AG04450 (cell line): ENCODE data around the gene SDR39U1. TPM values are rescaled to one million over a fixed set of nuclear protein-coding genes. Genes with fewer than 3 reads are reported as not detected.

Source experiments
- CTCF ChIA-PET: fragments of 300-600, 350-600 bp; formaldehyde crosslinking; extraction: SDS; loops from one replicate; lab custom pipeline; 2022; ENCODE audit warnings: antibody characterized with exemption, inconsistent platforms; lab: Charles Lee
- POLR2A ChIA-PET: fragments of 350-600 bp; formaldehyde crosslinking; extraction: SDS; loops from one replicate; lab custom pipeline; 2021; ENCODE audit warnings: antibody characterized with exemption, inconsistent platforms; lab: Yijun Ruan, JAX
- DNase-seq: peaks from one replicate; pipeline ENCODE4 v3.0.0-alpha.2; 2011; ENCODE audit warnings: low read depth, low spot score
- H3K27ac ChIP-seq: one replicate; pipeline ENCODE4 v1.5.1; 2012; ENCODE audit warnings: low read depth, low read length, control low read depth
- H3K27me3 ChIP-seq: one replicate; pipeline ENCODE4 v1.6.0; 2012; ENCODE audit warnings: low read length; ENCODE audit not compliant: control insufficient read depth, insufficient read depth
- H3K4me3 ChIP-seq: 2 replicates; pipeline ENCODE4 v1.5.1; 2011; ENCODE audit warnings: mild to moderate bottlenecking, low read depth, low read length, control low read depth
- H3K9me3 ChIP-seq: 2 replicates; pipeline ENCODE4 v1.5.1; 2012; ENCODE audit warnings: low read length; ENCODE audit not compliant: control insufficient read depth, insufficient read depth
- CTCF ChIP-seq: IDR thresholded peaks from 2 replicates; pipeline ENCODE4 v1.5.1; 2011; ENCODE audit warnings: low read depth, low read length, control low read depth, inconsistent platforms
- polyA plus RNA-seq: library from polyadenylated mRNA; depleted of rRNA; stranded (reverse); fragments of >200 nt; gene quantifications from 2 replicates; pipeline ENCODE4 v1.2.3, GENCODE V29; 2011; rRNA removed

The SDR39U1 gene
- polyA plus RNA-seq, 1 experiment, result 22.9 TPM

DNA sequence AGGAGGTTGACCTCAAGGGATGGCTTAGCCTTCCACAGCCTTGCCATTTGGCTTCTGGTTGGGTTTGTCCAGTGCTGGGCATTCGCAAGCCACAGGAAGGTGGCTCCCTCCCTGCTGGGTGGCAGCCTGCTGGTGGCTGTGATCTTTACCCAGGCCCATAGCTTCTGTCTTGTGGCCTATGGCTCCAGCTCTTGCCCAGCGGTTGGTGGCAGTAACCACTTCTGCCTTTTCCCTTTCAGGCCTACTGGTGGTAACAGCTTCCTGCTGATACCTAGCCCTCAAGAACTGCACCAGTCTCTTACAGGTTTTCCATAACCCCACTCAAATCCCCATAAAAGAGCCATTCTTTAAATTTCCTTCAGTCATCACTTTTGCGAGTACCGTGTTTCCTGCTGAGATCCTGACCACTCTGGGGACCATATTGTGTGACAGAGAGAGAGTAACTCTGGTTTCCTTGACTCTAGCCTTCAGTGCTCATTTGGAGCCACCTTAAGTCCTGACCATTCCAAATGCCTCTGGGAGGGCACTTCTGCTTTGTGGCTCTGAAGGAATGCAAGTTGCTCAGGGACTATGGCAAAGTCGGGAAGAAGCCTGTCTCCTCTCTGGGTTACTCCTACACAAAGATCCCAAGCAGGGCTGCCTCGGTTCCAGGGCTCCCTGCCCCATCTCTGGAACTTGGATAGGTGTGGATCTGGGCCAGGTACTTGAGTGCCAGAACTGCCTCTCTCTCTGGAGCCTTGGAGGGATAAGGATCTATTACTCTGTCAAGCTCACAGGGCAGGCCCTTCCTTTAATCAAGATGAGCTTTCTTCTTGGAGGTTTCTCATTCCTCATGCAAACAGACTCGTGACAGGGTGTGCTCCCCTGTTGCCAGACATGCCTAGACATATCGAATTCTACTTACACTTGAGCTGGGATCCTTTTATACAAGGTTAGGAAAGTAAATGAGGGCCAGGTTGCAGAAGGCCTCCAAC, 46.7 kb downstream of the SDR39U1 start:
- ChIA-PET CTCF (interaction anchor here (0.9 to 1.2 kb wide), 3 partner anchors 31 to 88 kb away, joined by 3 to 5 read pairs (median 5); partner anchors contain the start of gene CIDEB), POLR2A (no interaction called here)

DNA sequence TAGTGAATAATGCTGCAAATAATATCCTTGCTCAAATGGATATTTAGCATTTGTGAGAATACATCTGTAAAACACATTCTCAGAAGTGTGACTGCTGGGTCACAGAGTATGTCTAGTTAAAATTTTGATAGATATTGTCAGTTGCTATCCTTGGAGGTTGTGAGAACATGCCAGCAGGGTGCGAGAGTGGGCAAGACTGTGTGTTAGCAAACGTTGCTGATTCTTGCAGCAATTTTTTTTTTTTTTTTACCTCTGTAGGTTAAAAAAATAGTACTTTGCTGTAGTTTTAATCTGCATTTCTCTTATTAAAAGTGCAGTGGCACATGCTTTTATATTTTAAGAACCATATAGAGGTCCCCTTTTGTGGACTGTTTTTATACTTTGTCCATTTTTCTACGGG, 48.3 kb downstream of the SDR39U1 start:
- no peaks in the 10 kb centered on the region for H3K9me3 ChIP-seq
- DNase-seq, result no peak
- H3K27me3 ChIP-seq, result no peaks in the 10 kb centered on the region
- CTCF ChIA-PET, result interaction anchor here (1.0 kb wide), 1 partner anchor 37 kb away, joined by 3 read pairs; no protein-coding TSS in a partner anchor
- POLR2A ChIA-PET, result no interaction called here
- H3K4me3 ChIP-seq, result no peak overlapping the region
- no peak overlapping the region for H3K27ac ChIP-seq
- TF ChIP-seq CTCF, result no peak

More for the DNA sequence above, 46.7 kb downstream of the SDR39U1 start:
- H3K9me3 ChIP-seq, result no peaks in the 10 kb centered on the region
- H3K27ac ChIP-seq, result no peak overlapping the region
- no peaks in the 10 kb centered on the region for H3K27me3 ChIP-seq
- no peak overlapping the region for H3K4me3 ChIP-seq
- no peak for TF ChIP-seq CTCF
- DNase-seq, result no peak

DNA sequence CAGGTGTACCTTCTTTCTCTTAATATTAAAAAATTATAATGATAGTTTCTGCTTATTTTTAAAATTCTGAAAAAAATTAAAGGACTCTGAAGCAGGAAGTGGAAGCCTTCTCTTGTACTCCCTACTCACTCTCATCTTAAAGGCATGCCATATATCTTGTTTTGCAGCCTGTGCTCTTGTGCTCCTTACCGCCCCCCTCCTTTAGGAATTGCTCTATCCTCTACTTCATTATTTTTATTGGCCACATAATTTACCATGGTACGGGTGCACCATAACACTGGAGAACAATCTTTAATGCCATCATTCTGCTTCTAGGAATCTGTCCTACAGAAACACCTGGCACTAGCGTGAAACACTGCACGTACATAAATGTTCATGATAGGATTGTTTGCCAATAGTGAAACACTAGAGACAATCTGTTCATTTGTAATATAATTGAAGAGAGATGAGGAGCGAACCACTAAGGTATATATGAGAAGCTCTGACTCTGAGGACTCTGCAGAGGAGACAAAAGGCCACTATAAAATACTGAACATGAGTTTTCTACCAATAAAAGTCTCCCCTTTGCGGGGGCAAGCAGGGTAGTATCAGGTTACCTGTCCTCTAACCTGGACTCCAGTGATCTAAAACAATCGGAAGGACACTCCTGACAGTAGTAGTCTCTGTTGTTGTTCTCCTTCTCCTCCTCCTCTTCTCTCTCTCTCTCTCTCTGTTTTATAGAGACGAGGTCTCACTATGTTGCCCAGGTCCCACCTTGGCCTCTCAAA, 50.1 kb downstream of the SDR39U1 start:
- ChIA-PET POLR2A (no interaction called here), CTCF (interaction anchor here (1.0 kb wide), 1 partner anchor 18 kb away, joined by 3 read pairs; no protein-coding TSS in a partner anchor)
- Histone ChIP-seq H3K9me3 (no peaks in the 10 kb centered on the region), H3K4me3 (no peak overlapping the region), H3K27ac (no peak overlapping the region), H3K27me3 (no peaks in the 10 kb centered on the region)
- TF ChIP-seq CTCF, result peak; percentile 36; the same call in 1 of the 2 replicates
- DNase-seq, result no peak

- no peak overlapping the region for H3K4me3 ChIP-seq
- no peaks in the 10 kb centered on the region for H3K9me3 ChIP-seq
- peaks cover 2% of the 10 kb centered on the region for H3K27me3 ChIP-seq
- H3K27ac ChIP-seq, result no peak overlapping the region
- CTCF ChIA-PET, result interaction anchor here (0.8 to 2.3 kb wide), 4 partner anchors 22 to 57 kb away, joined by 3 to 14 read pairs (median 5); no protein-coding TSS in a partner anchor
- POLR2A ChIA-PET, result no interaction called here
- no peak for TF ChIP-seq CTCF
- DNase-seq, result no peak
Observed at GRCh38 chr14:24390701-24391468, 51.7 kb downstream of the SDR39U1 start.

Other genes starting within 250 kb of the SDR39U1 start
- 41.7 and 44.9 TPM in 2 replicates for gene TM9SF1, start 247.3 kb downstream of the SDR39U1 start, polyA plus RNA-seq
- not detected in 2 replicates for gene TSSK4, start 237.1 kb downstream of the SDR39U1 start, polyA plus RNA-seq
- 48.0 and 55.7 TPM in 2 replicates for gene CHMP4A, start 229.3 kb downstream of the SDR39U1 start, polyA plus RNA-seq
- gene MDP1, start 226.7 kb downstream of the SDR39U1 start, polyA plus RNA-seq, result 14.9 and 16.1 TPM in 2 replicates
- 335 and 363 TPM in 2 replicates for gene NEDD8, start 210.4 kb downstream of the SDR39U1 start, polyA plus RNA-seq
- 89.2 and 95.6 TPM in 2 replicates for gene GMPR2, start 209.8 kb downstream of the SDR39U1 start, polyA plus RNA-seq
- 38.2 and 38.4 TPM in 2 replicates for gene TINF2, start 200.2 kb downstream of the SDR39U1 start, polyA plus RNA-seq
- 0.97 and 1.4 TPM in 2 replicates for gene TGM1, start 179.6 kb downstream of the SDR39U1 start, polyA plus RNA-seq
- gene RABGGTA, start 171.2 kb downstream of the SDR39U1 start, polyA plus RNA-seq, result 17.9 and 24.7 TPM in 2 replicates
- gene DHRS1, start 143.0 kb downstream of the SDR39U1 start, polyA plus RNA-seq, result 33.8 and 36.6 TPM in 2 replicates
- 12.0 and 13.7 TPM in 2 replicates for gene NOP9, start 142.9 kb downstream of the SDR39U1 start, polyA plus RNA-seq
- gene CIDEB, start 134.8 kb downstream of the SDR39U1 start, polyA plus RNA-seq, result 0.31 and 0.48 TPM in 2 replicates
- gene LTB4R2, start 132.6 kb downstream of the SDR39U1 start, polyA plus RNA-seq, result 0.91 and 0.93 TPM in 2 replicates
- gene LTB4R, start 131.3 kb downstream of the SDR39U1 start, polyA plus RNA-seq, result 0.98 and 1.2 TPM in 2 replicates
- 0.04 TPM in 1 of 2 replicates, not detected in the other for gene ADCY4, start 107.7 kb downstream of the SDR39U1 start, polyA plus RNA-seq
- 0.09 TPM in 1 of 2 replicates, not detected in the other for gene RIPK3, start 102.8 kb downstream of the SDR39U1 start, polyA plus RNA-seq
- 35.7 and 42.0 TPM in 2 replicates for gene NFATC4, start 74.6 kb downstream of the SDR39U1 start, polyA plus RNA-seq
- gene NYNRIN, start 43.8 kb downstream of the SDR39U1 start, polyA plus RNA-seq, result 10.4 and 10.5 TPM in 2 replicates
- gene CBLN3, start 13.1 kb downstream of the SDR39U1 start, polyA plus RNA-seq, result 1.8 and 2.3 TPM in 2 replicates
- gene KHNYN, start 12.8 kb downstream of the SDR39U1 start, polyA plus RNA-seq, result 16.8 and 17.6 TPM in 2 replicates
- gene CMA1, start 65.5 kb upstream of the SDR39U1 start, polyA plus RNA-seq, result not detected in 2 replicates
- not detected in 2 replicates for gene CTSG, start 133.5 kb upstream of the SDR39U1 start, polyA plus RNA-seq
- gene GZMH, start 166.9 kb upstream of the SDR39U1 start, polyA plus RNA-seq, result not detected in 2 replicates
- gene GZMB, start 191.4 kb upstream of the SDR39U1 start, polyA plus RNA-seq, result not detected in 2 replicates